Posterior cingulate gyrus (tissue), 11 donors: ENCODE data around the gene BET1.
A peak's percentile ranks its signal among the peaks of the same experiment; 100 is the strongest.

Experiments
- DNase-seq, 10 donors: peaks; one replicate each; pipeline versions ENCODE4 v3.0.0 to v3.0.0-alpha.2; 2020 to 2021; ENCODE audit warnings: mixed read lengths in 3 of 10
- intact Hi-C: fragments of 100-400 bp; cut with DNase I; formaldehyde crosslinking; loops from one replicate; pipeline ENCODE4 v1.15.1; 2023

Gene BET1

DNA sequence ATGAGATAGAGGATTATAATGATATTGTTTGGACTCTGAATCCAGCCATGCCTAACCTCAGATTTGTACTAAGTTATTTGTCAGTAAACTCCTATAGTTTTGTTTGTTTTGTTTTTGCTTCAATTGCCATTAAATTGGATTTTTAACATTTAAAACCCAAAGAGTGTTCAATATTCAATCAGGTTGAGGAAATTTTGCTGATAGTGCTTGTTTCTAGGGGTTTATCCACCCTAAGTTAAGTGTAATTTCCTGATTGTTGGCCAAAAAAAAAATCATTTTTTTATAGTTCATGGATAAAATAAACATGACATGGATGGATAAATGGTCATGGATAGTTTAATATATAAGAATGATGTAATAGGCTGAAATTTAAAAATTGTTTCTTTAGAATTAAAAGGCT lies 11.4 kb upstream of the BET1 start:
- intact Hi-C loops = no loop called here
- no peak for DNase-seq

DNA sequence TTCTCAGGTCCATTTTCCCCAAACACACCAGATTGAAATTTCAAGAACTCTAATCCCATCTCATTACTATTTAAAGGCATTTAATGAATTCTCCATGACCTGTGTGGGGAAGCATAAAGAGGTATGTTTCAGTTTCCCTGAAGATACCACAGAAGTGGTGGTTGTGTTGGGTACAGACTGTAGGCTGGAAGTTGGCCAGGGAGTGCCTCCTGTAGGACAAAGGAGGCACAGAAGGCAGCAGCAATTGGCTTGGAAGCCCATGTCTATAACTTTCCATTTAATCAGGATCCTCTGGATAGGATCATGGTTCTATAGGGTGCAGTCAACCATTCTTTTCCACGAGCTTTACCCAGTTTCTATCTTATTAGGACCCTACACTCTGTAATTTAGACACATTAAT lies 8.6 kb upstream of the BET1 start:
- no peak for DNase-seq
- intact Hi-C loops = no loop called here

DNA sequence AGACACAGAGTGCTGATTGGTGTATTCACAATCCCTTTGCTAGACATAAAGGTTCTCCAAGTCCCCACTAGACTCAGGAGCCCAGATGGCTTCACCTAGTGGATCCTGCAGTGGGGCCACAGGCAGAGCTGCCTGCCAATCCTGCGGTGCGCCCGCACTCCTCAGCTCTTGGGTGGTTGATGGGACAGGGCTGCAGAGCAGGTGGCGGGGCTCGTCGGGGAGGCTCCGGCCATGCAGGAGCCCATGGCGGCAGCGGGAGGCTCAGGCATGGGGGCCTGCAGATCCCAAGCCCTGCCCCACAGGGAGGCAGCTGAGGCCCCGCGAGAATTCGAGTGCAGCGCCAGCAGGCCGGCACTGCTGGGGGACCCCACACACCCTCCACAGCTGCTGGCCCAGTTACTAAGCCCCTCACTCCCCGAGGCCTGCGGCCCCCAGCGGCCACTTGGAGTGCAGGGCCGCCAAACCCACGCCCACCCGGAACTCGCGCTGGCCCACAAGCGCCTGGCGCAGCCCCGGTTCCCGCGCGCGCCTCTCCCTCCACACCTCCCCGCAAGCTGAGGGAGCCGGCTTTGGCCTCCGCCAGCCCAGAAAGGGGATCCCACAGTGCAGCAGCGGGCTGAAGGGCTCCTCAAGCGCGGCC lies 7.7 kb upstream of the BET1 start:
- DNase-seq = peak in 3 of 10 donors; percentile 66 to 72 (median 70)

DNA sequence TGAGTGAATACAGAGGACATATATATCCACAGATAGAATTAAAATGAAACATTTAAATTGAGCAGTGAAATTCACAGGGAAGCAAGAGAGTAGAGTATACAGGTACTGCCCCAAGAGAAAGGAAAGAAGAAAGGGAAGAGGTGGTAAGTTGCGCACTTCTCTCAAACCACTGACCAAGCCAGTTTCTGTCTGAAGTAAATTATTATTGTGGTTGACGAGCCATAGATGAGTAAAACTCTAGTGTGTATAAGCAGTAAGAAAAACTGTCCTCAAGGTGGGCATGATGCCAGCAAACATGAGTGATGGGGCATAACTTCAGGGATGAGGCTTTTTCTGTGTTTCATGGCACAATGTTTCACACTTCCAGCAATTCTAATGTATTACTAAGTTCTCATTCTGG lies 4.4 kb upstream of the BET1 start:
- intact Hi-C loops = loop anchor here (5.0 kb wide), 1 partner anchor 499 kb away; the partner anchor contains the start of gene CASD1
- no peak for DNase-seq

More for the DNA sequence above, 7.7 kb upstream of the BET1 start:
- intact Hi-C loops = no loop called here

DNA sequence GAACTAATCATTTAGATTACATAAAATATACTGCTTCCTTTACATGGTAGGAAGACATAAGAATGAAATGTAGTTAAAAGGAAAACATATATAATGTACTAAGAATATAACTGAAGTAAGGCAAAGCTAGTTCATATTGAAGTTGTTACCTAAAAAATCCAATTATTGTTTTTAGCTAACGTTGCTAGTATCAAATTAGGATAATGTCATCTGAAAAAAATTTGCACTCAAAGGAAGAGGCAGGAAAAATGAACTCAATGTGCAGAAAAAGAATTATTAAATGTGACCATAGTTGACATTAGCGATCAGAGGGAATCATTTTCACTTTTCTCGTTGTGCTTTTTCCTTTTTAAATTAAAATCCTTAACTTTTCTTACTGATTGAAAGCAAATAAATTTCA lies 1.6 kb upstream of the BET1 start:
- DNase-seq = no peak
- intact Hi-C loops = loop anchor here (5.0 kb wide), 1 partner anchor 502 kb away; the partner anchor contains the start of gene CASD1

DNA sequence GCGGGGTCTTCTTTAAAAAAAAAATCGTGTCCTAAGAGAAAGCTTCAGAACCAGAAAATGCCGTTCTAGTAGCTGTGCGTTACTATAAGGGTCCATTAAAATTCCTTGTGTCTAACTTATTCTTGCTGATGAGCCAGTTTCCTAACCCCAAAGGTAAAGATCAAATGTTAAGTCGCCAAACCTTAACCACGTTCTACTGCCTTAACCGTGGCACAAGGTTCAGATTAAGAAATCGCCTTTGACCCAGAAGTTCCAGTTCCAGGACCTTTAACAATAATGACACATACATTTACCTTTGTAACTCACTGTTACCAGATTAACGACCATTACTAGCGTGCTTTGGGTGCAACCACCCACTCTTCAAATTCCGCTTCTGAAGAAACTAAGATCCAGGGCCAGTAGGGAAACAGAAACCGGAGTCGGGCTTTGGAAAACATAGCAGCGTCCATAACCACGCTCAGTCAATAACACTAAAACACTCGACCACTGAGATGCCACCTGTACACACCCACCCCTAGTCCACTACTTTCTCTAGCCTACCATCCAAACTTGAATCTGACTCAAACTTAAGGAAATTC lies 620 bp downstream of the BET1 start:
- no peak for DNase-seq
- intact Hi-C loops = no loop called here

DNA sequence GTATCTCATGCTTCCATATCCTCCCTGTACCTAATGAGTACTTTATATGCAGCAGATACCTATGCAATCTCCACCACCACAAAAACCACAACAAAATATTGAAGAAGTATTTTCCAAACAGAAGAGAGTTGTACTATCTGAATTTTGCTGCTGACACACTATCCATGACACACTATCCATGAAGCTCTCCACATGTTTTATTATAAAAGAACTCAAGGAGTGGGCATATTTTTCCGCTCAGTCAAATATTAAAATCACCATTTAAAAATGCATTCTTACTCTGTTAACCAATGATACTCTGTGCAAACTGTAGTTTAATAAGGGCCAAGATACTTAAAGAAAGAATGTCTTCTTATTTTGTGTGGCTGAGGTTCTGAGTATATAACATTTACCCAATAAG lies 2.8 kb downstream of the BET1 start:
- intact Hi-C loops = no loop called here
- no peak for DNase-seq

DNA sequence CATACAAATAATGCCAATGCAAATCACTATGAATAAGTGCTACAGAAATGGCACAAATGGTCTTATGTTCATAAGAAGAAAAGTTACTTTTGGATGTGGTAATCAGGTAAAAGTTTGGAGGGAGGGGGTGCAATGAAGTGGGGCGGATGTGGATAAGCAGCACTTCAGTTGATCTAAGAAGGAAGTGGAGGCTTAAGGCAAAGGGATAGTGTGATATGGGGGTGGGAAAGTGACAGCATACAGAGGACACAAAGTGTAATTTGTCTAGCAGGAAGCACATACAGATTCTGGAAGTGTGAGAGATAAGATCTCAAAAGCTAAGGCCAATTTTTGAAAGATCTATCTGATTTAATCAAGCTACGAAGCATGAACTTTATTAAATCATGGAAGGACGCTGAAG lies 6.3 kb downstream of the BET1 start:
- no peak for DNase-seq
- intact Hi-C loops = no loop called here

DNA sequence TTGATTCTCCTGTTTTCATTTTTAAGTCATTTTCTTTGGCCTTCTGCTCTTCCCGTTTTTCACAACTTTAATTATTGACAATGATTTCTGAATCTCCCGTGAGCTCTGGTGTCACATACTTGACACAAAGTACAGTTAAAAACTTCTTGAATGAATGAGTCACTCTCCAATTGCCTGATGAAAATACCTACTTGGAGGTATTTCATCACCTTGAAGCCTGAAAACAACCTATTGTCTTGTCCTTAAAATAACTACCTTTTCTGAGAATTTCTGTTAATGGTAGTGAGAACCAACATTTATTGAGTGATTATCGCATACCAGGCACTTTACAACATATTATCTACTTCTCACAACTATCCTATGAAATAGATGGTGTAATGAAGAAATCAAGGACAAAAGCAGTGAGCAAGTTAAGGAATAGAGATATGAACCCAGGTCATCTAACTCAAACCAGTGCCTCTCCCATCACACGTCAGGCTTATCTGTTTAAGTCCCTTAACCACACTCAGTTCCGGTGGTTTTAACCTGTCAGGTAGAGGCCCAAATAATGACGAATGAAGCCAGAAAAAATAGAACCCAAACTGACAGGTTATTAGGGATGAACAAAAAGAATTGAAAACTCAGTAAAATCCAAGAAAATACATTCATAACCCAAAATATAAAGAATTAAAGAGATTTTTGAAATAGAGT lies 11.6 kb downstream of the BET1 start:
- intact Hi-C loops = no loop called here
- DNase-seq = no peak

DNA sequence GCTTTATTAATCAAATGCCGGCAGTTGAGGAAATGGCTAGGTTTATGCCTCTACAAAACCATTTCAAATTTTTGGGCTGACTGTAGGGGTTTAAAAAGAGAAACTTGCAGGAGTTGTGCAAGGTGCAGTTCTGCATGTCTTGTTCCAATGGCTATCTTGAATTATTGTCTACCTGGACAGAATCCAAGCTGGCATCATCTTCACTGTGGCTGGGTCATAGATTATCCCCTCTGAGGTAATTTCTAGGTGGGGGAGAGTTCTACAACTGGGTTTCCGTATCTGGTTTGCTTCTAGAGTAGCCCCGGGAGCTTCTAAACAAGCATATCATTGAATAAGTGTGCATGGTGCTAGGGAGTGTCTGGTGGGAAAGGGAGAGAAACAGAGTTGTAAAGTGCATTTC lies 16.9 kb downstream of the BET1 start:
- DNase-seq = no peak
- intact Hi-C loops = no loop called here

DNA sequence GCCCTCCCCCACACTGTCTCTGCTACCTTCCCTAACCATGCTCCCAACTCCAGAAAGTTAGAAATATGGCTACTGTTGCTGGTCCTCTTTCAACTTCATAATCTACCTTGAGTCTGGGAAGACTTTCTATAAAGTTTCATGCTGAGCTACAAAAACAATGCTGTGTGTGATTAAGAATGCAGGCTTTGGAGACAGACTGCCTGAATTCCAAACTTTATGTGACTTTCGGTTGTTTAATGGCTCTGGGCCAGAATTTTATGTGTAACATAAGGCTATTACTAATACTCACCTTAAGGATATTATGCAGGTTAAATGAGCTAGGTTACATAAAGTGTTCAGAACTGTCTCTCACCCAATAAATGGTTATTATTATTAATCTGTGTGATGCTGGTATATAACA lies 19.1 kb downstream of the BET1 start:
- DNase-seq = no peak
- intact Hi-C loops = no loop called here

DNA sequence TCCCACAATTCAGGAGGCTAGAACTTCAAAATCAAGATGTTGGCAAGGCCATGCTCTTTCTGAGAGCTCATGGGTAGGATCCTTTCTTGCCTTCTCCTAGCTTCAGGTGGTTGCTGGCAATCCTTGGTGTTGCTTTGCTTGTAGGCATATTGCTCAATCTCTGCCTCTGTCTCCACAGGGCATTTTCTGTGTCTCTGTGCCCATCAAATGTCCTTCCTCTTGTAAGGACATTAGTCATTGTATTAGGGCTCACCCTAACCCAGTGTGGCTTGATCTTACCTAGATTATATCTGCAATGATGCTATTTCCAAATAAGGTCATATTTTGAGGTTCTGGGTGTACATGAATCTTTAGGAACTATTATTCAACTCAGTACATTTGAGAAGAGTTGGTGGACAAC lies 20.1 kb downstream of the BET1 start:
- intact Hi-C loops = no loop called here
- no peak for DNase-seq

DNA sequence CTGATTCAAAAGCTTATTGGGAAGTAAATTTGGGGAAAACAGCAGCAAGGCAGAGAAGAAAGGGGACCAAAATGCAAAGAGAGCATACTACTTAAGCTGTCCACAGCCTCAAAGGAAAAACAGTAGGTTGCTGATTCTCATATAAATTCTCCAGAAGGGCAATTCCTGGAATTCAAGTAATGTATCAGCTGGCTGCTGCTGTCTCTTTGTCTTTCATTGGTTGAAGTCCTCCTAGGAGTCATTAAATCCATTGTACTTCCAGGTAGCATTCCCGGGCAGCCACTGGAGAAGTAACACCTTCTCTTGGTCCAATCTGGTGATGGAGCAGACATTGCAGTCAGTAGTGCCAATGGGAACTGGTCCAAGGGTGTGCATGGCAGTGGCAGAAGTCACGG lies 22.7 kb downstream of the BET1 start:
- no peak for DNase-seq
- intact Hi-C loops = no loop called here

DNA sequence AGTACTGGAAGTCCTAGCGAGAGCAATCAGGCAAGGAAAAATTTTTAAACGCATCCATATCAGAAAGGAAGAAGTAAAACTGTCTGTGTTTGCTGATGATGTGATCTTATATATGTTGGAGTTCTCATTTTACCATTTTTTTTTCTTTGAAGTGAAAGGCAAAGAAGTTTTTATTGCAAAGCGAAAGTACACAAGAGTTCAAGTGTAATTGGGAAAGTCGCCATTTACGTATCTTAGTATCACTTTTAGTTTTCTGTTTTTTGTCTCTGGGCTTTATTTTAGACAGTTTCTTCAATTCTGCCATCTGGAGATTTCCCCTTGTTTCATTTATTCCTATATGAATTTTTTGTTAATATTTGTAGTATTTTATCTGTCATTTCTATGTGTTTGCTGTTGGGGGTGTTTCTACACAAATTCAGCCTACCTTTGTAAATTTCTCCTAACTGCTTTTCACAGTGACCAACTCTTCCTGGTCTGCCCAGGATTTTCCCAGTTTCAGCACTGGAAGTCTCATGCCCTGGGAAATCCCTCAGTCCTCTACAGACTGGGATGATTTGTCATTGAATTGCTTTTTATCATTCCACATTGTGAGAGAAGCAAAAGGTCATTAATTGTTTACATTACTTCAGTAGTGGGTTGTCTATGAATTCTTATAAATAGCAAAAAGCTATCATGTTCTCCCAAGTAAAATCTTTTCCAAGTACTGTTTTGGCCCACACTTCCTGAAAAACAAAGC lies 23.2 kb downstream of the BET1 start:
- intact Hi-C loops = no loop called here
- DNase-seq = no peak

DNA sequence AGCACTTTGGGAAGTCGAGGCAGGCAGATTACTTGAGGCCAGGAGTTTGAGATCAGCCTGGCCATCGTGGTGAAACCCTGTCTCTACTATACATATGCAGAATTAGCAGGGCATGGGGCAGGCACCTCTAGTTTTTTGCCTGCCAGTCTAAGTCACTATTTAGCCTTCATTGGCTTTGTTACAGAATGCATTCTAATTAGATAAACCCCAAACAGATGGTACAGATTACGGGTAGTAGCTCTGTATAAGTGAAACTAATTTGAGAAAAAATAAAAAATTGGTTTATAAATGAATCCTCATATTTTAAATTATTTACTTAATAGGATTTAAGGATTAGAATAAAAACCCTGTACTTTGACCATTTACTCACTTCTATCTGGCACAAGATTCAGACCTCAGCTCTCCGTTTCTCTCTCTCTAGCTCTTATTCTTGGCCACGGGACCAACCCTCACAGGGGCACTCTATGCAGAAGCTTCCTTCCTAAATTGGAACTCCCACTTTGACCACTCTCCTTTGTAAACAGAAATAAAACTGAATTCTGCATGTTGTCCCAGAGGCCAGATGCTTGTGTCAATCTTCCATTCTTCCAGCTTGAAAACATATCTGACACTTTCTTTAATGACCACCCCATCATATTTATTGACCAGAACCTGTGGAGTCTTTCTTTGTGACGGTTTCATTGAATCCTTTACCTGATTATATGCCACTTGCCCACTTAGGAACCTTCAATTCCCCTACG lies 26.8 kb downstream of the BET1 start:
- intact Hi-C loops = no loop called here
- no peak for DNase-seq

DNA sequence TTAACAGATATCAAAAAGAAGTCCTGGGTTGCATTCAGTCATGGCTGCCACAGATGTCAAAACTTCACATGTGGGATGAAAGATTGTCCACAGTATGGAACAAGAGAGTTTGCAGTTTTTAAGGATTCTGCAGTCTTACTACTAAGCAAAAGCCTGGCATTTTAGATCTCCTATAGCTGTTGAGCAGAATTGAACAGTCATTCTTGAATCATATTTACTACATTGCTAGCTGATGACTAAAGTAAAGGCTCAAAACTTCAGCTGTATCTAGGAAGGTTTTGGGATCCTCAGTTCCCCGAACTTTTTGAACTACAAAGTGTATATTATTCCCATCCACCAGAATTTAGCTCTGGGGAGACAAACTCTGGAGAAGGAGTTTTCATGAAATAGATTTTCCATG lies 31.0 kb downstream of the BET1 start:
- intact Hi-C loops = no loop called here

DNA sequence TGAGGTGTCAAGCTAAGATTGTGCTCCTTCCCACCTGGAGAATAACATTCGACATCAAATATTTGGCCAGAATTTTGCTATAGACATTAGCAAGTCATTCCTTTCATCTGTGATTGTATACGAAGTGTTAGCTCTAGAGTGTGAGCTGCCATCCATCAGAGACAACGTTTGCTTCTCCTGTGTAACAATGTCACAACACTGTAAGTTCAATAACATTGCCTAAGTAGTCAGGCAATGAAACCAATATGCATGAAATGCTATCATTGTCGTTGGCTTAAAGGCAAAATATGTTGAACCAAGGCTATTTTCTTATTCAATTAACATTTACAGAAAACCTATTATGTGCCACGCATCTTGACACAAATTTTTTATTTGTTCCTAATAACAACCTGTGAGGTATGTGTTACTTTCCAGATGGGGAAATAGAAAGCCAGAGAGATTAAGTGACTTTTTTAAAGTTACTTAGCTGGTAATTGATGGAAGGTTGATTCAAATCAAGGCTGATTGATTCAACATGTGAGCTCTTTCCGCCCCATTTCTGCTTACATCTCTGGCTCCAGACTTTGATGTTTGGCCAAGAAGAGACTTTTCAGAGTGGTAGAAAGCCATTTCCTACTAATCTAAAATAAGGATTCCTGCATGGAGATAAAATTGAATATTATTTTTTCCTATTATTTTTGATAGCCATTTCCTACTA lies 32.0 kb downstream of the BET1 start:
- intact Hi-C loops = no loop called here
- DNase-seq = no peak

More for the DNA sequence above, 31.0 kb downstream of the BET1 start:
- DNase-seq = no peak

DNA sequence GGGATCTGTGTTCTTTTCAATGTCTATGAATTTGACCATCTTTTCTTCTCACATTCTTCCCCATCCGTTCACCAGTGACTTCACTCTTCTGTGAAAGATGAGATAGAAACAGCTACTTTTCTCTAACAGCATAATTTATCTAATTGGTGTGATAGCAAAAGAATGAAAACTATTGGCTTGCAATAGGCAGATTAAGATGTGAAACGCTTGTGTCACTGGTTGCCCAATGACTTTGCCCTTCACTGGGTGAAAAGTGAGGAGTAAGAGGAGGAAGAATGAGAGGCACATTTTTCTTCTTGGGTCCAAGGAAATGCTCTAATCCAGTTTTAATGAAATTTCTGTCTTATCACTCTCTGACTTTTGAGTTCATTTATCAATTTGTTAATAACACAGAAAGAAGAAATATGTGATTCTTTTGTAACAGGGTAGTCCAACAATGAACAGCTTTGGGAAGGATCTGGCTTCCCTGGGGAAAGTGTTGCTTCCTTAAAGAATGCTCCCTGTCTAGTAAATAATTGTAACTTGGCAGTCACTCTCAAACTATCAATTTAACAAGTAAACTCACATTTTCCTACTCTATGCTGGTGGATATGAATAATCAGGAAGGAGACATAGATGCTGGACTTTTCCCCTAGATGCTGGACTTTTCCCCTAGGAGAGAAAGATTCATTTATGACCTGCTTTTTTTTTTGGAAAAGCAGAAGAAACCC lies 35.1 kb downstream of the BET1 start:
- intact Hi-C loops = no loop called here
- DNase-seq = no peak

DNA sequence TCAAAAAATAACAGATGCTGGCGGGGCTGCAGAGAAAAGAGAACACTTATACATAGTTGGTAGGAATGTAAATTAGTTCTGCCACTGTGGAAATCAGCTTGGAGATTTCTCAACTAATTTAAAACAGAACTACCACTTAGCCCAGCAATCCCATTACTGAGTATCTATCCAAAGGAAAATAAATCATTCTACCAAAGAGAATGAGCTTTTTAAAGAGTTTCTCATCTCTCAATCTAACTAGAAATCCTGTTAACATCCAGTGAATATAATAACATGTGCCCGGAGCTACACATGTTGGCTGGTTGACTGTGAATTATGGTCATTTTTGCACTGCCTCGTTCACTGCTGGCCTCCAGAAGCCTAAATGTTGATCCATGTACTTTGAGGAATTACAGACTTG lies 39.3 kb downstream of the BET1 start:
- intact Hi-C loops = no loop called here
- DNase-seq = no peak

DNA sequence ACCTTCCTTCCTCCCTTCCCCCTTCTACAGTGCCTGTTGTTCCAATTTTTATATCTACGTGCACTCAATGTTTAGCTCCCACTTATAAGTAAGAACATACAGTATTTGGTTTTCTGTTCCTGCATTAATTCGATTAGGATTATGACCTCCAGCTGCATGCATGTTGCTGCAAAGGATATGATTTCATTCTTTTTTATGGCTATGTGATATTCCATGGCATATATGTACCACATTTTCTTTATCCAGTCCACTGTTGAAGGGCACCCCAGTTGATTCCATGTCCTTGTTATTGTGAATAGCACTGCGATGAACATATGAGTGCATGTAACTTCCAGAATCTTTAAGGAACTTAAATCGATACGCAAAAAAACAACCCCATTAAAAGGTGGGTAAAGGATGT lies 39.9 kb downstream of the BET1 start:
- intact Hi-C loops = no loop called here
- DNase-seq = no peak
